Activated T-cell treated with anti-CD3 and anti-CD28 coated beads for 24 hours (primary cell): ENCODE data around the gene PARP11.

Source experiments
- DNase-seq: peaks from one replicate; pipeline ENCODE4 v3.0.0-alpha.2; 2020; ENCODE audit warnings: low read depth

Gene PARP11, protein sequence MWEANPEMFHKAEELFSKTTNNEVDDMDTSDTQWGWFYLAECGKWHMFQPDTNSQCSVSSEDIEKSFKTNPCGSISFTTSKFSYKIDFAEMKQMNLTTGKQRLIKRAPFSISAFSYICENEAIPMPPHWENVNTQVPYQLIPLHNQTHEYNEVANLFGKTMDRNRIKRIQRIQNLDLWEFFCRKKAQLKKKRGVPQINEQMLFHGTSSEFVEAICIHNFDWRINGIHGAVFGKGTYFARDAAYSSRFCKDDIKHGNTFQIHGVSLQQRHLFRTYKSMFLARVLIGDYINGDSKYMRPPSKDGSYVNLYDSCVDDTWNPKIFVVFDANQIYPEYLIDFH

DNA sequence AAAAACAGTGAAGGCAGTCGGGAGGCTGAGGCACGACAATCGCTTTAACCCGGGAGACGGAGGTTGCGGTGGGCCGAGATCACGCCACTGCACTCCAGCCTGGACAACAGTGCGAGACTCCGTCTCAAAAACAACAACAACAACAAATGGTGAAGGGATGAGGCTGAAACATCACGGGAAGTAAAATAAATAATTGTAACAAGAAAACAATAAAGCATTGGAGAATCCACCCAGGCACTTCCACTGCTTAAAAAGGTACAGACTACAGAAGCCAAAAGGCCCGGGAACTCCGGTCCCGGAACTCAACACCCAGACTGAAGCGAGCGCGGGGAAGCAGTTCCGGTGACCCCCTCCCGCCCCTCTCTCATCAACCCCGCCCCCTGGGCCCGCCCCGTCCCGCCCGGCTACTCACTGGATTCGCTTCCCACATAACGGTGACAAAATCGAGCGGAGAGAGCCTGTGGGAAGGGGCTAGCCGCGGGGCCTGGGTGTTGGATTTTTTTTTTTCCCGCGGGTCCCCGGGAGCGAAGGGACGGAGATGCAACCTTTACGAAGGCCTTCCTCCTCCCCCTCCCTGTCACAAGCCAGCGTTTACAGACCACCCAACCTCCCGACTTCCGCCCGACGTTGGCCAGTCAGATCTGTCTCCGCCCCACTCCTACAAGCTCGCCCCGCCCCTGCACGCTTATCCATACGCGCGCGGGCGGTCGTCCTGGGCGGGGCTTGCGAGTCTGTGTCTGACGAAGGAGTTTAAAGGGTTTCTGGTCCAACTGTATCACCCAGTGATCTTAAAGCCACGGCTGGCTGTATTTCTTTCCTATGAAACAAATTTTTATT, at the start of gene PARP11:
TSS of gene PARP11 (minus strand) at position 600 of the 837 bp plus-strand sequence. CDS start at position 430, 170 bp downstream.
- peak; percentile 96 for DNase-seq

DNA sequence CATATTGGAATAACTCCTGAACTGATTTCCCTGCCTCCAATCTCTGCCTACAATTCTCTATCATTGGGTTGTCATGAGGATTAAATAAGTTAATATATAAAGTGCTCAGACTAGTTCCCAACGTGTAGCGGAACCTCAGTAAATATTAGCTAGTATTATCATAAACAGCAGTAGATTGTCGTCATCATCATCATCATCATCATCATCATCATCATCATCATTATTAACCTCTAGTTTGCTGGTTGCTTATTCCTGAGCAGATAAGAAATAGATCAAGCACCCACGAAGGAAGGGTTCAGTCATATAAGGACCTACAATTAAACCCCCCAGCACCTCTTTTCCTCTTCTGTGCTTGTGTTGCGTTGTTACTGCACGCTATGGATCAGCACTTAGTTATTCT, 48.8 kb upstream of the PARP11 start:
- DNase-seq, result no peak

DNA sequence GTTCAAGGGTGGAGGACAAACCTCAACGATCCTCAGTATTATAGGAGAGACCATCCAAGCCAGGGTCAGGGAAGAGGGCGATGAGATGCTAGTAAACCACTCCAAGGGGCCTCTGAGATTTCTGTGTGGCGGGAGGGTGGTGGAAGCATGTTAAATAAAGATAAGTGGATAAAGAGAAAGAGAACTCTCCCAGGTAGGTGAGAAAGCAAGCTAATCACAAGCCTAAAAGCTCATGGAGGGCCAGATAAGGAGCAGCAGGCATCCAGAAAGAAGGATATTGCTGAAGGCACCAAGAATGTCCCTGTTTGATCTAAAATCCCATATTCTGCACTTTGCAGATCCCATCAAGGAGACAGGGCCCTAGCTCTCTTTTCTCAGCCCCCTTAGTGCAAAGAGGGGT, 48.3 kb upstream of the PARP11 start:
- DNase-seq, result no peak

DNA sequence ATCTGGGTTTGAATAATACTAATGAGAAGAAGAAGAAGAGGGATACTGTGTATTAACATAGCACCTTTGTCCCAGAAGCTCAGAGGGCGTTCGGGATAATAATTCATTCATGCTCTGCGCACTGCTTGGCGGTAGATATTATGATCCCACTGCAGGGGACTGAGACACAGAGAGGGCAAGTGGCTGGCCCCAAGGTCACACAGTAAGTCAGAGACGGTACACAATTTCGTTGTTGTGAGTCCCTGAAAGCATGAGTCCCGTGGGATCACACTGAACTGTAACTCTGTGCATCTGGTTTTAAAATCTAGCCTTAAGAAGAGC, 47.9 kb upstream of the PARP11 start:
- DNase-seq, result no peak

DNA sequence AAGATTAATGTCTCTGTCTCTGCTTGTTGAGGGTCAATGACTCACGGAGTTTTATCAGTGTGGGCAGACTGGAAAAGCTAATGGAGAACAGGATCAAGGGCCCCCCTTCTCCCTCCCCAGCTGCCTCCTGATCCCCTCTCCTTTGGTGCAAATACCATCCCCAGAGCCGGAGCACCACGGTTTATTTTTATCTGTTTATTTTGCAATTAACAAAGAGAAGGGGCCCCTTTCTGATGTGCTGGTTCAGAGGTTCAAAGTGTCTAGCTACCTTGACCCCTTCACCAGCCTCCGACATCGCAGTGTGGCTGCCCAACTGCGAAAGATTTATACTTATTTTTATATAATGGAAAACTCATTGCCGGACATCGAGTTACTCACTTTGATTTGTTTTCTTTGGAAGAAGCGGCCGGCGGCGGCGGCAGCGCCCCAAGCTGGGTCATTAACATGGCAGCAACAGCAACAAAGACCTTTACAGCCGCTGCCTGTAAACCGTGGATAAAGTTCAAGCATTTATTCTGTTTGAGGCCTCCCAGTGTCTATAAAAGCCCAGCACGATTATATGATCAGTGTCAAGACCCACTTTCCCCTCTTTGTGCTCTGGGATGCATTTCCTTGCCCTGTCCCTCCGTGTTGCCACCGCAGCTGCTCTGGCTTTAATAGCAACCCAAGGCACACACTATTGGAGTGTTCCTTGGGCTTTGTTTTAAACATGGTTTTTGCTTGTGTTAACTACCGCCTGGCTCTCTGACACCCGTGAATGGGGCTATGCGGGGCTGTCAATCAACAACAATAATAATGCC, 47.4 kb upstream of the PARP11 start:
- DNase-seq, result no peak

DNA sequence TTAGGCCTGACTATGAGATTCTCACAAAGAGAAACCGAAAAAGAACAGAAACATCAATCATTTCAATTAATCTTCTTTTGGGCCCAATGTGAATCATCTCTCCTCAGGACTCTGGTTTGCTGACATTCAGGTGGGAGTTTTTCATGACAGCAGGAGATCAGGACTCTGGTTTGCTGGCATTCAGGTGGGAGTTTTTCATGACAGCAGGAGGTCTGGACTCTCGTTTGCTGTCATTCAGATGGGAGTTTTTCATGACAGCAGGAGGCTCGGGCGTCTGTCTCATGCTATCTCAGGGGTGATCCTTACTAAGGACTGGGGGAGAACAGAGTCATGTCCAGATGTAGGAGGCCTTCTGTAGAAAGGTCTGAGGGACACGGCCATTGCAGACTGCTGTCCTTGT, 40.1 kb upstream of the PARP11 start:
- DNase-seq, result no peak

DNA sequence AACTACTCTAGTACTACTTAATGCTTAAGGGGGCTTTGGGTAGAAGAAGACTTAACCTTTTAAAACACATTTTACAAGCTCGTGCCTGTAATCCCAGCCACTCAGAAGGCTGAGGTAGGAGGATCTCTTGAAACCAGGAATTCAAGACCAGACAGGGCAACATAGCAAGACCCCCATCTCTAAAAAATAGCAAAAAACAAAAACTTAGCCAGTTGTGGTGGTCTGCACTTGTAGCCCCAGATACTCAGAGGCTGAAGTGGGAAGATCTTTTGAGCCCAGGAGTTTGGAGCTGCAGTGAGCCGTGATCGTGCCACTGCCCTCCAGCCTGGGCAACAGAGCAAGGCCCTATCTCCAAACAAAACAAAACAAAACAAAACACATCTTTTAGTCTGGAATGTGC, 39.7 kb upstream of the PARP11 start:
- DNase-seq, result no peak

DNA sequence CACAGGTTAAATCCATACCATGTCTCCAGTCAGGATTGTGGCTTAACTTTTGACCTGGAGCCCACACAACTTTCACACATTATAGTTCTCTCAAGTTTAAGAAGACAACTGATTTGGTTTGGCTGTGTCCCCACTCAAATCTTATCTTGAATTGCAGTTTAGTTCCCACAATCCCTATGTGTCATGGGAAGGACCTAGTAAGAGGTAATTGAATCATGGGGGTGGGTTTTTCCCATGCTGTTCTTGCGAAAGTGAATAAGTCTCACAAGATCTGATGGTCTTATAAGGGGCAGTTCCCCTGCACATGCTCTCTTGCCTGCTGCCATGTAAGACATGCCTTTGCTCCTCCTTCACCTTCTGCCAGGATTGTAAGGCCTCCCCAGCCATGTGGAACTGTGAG, 38.2 kb upstream of the PARP11 start:
- no peak for DNase-seq

DNA sequence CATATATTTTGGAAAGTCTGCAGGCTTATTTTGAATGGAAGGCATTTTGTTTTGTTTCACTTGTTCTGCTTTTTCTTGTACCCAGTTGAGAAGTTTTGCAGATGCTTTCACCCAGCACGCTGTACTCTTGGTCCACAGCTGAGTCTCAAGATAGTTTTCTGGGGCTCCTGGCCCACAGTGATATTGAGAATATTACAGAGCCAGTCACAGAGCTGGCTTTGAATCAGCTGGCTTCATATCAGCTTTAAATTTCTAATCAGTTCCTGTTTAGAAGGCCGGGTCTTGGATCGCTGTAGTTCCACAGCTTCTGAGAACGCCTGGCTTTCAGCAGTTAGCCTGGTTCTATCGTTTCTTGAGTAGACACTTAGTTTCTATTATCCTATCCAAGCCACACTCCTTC, 32.5 kb upstream of the PARP11 start:
- DNase-seq, result no peak

DNA sequence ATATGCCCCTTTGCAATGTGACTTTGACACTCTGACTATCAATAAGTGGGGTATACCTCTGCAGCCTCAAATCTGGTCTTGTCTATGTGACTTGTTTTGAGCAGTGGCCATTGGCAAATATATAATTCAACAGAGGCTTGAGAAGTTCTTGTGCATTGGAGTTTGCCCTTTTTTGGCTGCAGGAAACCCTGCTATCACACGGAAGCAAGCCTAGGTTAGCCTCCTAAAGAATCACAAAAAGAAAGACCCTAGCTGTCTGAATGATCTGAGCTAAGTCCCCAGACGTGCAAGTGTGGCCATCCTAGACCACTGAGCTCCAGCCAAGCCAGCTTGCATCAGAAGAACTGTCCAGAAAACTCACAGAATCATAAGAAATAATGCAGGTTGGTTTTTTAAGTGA, 31.8 kb upstream of the PARP11 start:
- no peak for DNase-seq

DNA sequence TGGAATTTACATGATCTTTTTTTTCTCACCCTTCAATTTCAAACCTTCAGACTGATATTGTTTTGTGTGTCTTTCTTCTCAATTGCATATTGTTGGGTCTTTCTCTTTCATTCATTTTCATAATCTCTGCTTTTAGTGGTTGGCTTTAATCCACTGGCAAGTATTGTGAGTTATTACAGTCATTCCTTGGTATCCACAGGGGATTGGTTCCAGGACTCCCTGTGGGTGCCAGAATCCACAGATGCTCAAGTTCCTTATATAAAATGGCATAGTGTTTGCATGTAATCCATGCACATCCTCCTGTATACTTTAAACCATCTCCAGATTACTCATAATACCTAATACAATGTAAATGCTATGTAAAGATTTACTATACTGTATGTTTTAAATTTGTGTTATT, 29.7 kb upstream of the PARP11 start:
- DNase-seq, result no peak

DNA sequence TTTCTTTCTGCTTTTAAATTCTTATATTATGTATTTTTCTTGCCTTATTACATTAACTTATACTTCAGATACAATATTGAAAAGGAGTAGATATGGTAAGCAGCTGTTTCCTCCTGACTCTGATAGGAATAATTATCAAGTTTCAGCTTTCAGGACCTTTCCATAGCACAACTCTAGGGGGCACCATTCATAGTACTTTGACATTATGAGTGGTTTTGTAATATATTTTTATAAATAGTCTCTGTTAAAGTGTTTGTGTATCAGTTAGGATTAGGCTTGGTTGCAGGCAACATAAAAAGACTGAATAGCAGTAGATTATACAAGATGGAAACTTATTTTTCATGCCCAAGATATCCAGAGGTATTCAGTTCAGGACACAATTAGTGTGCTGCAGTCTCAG, 27.9 kb upstream of the PARP11 start:
- no peak for DNase-seq

DNA sequence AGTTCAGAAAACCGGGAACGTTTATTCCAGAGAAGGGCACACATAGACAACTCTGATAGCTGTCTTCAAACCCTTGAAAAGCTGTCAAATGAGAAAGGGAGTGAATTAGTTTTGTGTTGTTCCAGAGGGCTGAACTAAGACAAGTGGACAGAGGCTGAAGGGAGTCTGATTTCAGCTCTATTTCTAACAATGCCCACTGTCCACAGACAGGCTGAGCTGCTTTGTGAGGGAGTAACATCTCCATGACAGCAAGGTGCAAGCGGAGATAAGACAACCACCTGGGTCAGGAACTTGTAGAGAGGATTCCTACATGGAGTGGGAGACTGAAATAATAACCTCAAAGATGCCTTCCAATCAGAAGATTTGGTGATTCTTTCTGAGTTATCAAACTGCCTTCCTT, 25.6 kb upstream of the PARP11 start:
- DNase-seq, result no peak

DNA sequence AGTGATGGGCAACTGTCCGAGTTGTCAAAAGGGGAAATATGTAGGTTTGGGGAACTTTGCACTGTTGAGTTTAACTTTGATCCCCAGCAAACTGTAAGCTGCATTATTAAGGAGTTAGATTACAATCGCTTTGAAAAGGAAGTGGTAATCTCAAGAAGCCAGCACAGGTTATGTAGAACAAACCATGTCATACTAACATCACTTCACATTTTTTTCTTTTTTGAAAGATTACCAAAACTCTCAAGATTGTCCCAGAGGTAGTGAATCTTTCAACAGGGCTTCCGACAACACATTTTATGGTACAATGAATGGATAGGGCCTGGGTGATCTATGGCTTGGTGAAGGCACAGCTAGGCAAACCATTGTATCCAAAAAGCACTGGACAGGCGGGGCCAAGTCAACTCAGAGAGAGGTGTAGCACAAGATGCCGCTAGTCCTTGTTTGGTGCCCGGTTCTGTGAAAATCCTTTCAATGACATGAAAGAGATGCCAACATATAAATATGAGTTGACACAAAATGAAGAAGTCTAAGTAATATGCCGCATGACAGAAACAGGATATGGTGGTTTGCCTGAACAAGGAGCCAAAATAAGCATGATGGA, 24.3 kb upstream of the PARP11 start:
- no peak for DNase-seq

DNA sequence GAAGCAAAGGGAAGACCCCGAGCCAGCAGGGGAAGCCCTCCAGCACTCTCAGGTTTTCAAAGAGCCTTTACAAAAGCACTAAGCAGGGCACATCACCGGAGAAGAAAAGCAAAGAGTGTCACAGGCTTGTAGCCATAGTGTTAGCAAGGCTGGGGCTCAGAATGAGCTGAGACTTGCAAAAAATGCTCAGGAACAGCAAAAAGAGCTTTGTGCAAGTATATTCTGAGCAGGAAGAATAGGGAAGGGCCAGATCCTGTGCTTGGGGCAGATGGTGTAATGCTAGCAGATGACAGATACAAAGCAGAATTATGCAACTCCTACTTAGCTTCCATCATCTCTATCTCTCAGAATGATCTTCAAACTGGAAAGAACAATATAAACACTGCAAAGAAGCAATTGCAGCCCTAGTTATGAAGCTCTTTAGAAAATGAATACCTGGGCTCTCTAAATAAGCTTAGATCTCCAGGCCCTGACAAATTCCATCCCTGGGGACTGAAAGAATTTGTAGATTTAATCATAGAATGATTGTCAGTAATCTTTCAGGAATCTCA, 23.7 kb upstream of the PARP11 start:
- no peak for DNase-seq

DNA sequence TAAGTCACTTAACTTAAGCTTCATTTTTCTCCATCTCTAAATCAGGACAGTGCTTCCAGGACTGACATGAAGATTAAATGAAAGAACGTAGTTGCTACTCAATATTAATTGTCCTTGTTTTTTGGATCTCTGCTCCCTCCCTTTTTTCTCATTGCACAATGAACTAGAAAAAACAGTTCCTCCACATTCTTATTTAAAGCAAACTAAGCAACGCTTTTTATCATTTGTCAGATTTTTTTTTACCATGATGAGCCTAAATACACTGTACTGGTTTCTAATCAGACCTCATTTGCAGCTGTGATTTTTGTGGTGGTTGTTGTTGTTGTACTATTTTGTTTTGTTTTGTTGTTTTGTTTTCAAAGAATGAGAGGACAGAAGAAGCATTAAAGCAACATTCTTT, 23.2 kb upstream of the PARP11 start:
- DNase-seq, result no peak

DNA sequence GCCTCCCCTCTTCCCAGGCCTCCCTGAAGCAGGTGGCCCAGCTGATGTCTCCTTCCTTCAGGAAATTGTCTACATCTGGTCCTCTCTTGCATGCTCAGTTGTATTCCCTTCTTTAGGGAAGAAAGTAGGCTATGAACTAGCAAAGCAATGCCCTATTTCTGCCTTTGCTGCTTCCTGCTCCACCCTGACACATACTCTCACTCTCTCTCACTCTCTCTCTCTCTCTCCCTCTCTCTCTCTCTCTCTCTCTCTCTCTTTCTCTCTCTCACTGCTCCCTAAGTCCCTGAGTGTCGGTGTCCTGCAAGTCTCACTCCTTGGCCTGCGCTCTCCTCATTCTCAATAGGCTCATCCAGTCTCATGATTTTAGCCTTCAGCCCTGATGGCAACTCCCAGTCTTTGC, 19.4 kb upstream of the PARP11 start:
- DNase-seq, result no peak

DNA sequence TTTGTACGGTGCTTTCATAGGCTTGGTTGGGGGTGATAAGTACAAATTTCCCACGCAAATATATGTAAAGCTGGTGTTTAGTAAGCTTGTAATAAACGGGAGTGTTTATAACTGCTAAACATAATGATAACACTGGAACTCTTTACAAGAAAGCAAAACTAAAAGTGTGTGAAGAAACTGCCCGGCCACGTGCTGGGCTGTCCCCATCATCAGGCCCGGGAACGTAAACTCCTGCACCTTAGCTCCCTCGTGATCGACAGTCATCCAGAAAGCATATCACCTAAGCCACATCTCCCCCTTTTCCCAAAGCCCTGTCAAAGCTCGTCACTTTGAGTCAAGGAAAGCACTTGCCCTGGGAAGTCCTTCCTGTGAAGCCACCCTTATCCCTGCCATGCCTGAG, 18.0 kb upstream of the PARP11 start:
- no peak for DNase-seq

DNA sequence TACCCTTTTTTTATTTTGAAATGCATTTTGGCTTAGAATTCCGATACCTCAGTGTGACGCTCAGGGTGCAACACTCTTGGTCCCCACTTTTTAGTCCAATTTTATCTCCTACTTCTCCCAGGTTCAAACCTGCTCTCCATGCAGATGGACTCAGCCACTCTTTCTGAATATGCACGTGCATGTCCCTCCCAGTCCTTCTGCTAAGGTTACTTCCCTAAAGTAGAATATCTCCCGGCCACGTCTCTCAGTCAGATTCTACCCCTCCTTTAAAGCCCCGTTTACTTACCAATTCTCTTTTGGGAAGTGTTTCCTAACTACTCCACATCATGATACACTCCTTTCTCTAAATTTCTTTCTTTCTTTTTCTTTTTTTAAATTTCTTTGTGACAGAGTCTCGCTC, 15.5 kb upstream of the PARP11 start:
- no peak for DNase-seq

DNA sequence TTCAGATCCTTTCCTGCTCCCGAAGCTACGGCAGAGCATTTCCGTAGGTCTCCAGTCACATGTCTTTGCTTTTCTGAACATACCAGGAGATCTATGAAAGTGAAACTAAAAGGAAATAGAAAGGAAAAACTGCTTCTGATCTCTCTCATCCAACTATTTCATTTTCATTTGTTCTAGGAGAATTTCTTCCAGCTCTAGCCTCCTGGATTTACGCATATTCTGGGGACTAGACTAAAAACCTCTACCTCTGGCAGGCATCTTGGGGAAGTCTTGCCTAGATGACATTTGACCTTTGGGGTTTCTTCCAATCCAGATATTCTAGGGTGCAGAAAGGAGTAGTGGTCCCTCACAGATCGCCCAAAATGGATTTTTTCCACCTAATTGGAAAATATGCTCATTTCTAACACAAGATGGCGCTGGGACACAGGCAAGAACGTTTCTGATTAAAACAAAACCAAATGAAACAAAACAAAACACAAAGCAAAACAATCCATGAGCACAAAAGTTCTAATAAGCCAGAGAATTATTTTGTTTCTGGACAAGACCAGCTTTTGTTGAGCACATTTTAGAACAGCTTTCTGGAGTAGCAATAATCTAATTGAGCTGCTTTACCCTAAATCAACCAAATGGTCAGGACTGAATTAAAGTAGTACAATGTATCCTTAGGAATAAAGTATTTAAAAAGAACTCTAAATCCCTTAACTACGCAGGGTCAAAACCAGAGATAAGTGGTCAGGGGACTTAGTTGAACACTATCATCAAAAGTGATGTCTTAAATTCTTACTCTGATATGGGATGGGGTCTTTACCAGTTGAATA, 12.3 kb upstream of the PARP11 start:
- no peak for DNase-seq

DNA sequence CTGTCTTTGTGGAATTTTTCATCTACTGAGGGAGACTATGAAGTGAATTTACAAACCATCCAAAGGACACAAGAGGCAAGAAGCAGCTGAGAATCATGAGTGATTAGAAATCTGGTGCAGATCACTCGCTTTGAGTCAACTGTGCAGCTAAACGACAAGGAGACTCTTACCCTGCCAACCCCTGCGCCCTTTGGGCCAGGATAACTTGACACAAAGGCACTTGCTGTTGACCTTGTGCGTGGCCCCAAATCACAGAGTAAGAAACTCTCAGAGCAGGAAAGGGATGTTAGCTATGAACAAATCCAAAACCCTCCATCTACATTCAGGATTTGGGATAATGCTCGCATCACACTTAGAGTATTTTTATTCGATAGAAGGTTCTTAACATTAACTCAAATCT, 11.5 kb upstream of the PARP11 start:
- DNase-seq, result no peak
